Measurements from ENCODE around the gene NFX1.

DNA sequence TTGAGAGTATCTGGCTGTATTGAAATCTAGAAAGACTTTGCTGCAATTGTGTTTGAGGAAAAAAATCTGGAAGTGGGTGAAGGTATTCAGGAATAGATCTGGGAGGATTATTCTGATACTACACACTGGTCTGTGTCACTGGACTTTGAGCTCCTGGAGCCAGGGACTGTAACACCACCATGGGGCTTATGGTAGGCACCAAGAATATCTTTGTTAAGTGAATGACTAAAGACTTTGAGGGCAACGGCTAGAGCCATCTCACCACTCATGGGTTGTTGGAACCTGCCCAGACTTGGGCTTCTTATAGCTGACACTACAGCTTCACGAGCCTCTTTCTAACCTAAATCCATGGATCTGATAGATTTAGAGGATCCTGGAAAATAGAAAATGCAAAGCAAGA is 10.2 kb downstream of the NFX1 start:
- TF ChIP-seq, protein P1, sequence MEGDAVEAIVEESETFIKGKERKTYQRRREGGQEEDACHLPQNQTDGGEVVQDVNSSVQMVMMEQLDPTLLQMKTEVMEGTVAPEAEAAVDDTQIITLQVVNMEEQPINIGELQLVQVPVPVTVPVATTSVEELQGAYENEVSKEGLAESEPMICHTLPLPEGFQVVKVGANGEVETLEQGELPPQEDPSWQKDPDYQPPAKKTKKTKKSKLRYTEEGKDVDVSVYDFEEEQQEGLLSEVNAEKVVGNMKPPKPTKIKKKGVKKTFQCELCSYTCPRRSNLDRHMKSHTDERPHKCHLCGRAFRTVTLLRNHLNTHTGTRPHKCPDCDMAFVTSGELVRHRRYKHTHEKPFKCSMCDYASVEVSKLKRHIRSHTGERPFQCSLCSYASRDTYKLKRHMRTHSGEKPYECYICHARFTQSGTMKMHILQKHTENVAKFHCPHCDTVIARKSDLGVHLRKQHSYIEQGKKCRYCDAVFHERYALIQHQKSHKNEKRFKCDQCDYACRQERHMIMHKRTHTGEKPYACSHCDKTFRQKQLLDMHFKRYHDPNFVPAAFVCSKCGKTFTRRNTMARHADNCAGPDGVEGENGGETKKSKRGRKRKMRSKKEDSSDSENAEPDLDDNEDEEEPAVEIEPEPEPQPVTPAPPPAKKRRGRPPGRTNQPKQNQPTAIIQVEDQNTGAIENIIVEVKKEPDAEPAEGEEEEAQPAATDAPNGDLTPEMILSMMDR (conservative IDR thresholded peaks at IDR 0.05; ENCODE audit: low read depth, low read length), result no peak
- TF ChIP-seq EZH2 (IDR thresholded peaks at IDR 0.05; ENCODE audit: borderline replicate concordance, low read depth, low read length, poor library complexity, severe bottlenecking), result no peak
